Smooth muscle cell (in vitro differentiated cells): ENCODE results near the gene TUBGCP3. TPM values are rescaled to one million over a fixed set of nuclear protein-coding genes. Genes with fewer than 3 reads are reported as not detected.

ENCODE experiments used
- DNase-seq: peaks from one replicate; lab custom pipeline; 2025; ENCODE audit not compliant: unreplicated experiment; lab: John Stamatoyannopoulos, UW
- H2AFZ ChIP-seq: fragments of 200-600 bp; sonication (generic); 2 replicates; pipeline ENCODE4 v1.6.0; 2016; ENCODE audit warnings: antibody characterized with exemption, low read depth, mild to moderate bottlenecking
- H3F3A ChIP-seq: fragments of 200-600 bp; sonication (generic); 2 replicates; pipeline ENCODE4 v1.6.0; 2017; ENCODE audit warnings: antibody characterized with exemption, low read depth
- H3K27ac ChIP-seq: fragments of 200-600 bp; sonication (generic); 2 replicates; pipeline ENCODE4 v1.5.1; 2016; ENCODE audit warnings: low read depth, mild to moderate bottlenecking
- H3K27me3 ChIP-seq: fragments of 200-600 bp; sonication (generic); 2 replicates; pipeline ENCODE4 v1.6.1; 2016; ENCODE audit warnings: low read depth, mild to moderate bottlenecking
- H3K36me3 ChIP-seq: fragments of 200-600 bp; sonication (generic); 2 replicates; pipeline ENCODE4 v1.5.1; 2016; ENCODE audit warnings: low read depth
- H3K4me1 ChIP-seq: fragments of 200-600 bp; sonication (generic); 2 replicates; pipeline ENCODE4 v1.5.1; 2016; ENCODE audit warnings: low read depth
- H3K4me2 ChIP-seq: fragments of 200-600 bp; sonication (generic); 2 replicates; pipeline ENCODE4 v1.6.0; 2016; ENCODE audit warnings: mild to moderate bottlenecking
- H3K4me3 ChIP-seq: fragments of 200-600 bp; sonication (generic); 2 replicates; pipeline ENCODE4 v1.5.1; 2016; ENCODE audit warnings: mild to moderate bottlenecking
- H3K79me2 ChIP-seq: fragments of 200-600 bp; sonication (generic); 2 replicates; pipeline ENCODE4 v1.6.0; 2016; ENCODE audit warnings: low read depth, mild to moderate bottlenecking
- H3K9ac ChIP-seq: fragments of 200-600 bp; sonication (generic); 2 replicates; pipeline ENCODE4 v1.6.0; 2016; ENCODE audit warnings: low read depth
- H3K9me3 ChIP-seq: fragments of 200-600 bp; sonication (generic); replicated peaks from 2 replicates; pipeline ENCODE4 v1.5.1; 2016; ENCODE audit warnings: low read depth
- H4K20me1 ChIP-seq: fragments of 200-600 bp; sonication (generic); 2 replicates; pipeline ENCODE4 v1.6.0; 2016; ENCODE audit warnings: low read depth
- WGBS: methylation state at CpG from one replicate; pipeline ENCODE4 v1.1.7; 2016; ENCODE audit warnings: low lambda C conversion rate; 5-methylcytosine and 5-hydroxymethylcytosine counted together
- polyA plus RNA-seq: library from polyadenylated mRNA; unstranded; fragments of >200 nt; fragmentation: Nextera tagmentation; extraction: Ambion mirVana; gene quantifications from 2 replicates; pipeline ENCODE4 v1.2.1, GENCODE V29; 2016
- total RNA-seq: library from RNA; depleted of rRNA; stranded (reverse); fragments of >200 nt; gene quantifications from 2 replicates; pipeline ENCODE4 v1.2.3, GENCODE V29; 2014
- TF ChIP-seq, protein P1 (sequence below): fragments of 200-600 bp; sonication (generic); IDR thresholded peaks from 2 replicates; pipeline ENCODE4 v1.5.1; 2017; ENCODE audit warnings: borderline replicate concordance, mild to moderate bottlenecking, antibody characterized with exemption; ENCODE audit not compliant: insufficient read depth, poor library complexity, severe bottlenecking

Gene TUBGCP3
- total and polyA plus RNA-seq, 2 experiments from 2014 or later: 9.4 to 12.4 TPM

DNA sequence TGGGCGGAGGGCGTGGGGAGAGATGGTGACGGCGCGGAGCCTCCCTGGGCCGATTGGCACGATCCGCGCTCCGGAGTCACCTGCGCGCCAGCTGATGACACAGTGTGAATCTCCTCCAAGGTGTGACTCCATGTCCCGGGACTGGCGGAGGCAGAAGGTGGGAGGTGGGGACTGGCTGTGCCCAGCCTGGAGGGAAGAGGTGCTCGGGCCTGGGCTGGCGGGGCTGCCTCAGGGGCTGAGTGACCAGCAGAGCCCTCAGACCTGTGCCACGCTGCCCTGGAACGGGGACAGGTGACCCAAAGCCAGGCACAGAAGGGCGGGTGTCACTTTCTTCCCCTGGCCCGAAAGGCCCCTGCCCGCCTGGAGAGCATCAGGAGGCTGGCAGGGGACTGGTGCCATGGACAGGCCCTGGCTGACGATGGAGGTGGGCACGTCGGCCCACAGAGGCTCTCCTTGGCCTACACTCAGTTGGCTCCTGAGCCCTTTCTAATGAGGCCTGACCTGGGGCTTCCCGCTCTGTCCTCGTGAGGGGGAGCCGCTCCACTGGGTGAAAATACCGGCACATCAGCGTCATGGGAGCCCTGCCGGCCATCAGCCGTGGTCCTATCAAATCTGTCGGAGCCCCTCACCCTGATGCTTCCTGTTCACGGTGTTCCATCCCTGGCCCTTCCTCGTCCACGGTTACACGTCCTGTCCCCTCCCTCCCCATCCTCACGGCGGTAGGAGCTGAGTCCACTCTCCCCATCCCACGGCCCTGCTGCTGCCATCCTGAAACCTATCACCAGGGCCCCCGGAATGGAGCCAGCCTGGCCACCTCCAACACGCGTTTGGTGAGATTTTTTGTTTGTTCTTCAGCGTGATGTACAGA, 136.2 kb downstream of the TUBGCP3 start:
- no peak overlapping the region for H3K4me2 ChIP-seq
- DNase-seq: no peak
- no peaks in the 10 kb centered on the region for H3F3A ChIP-seq
- no peak overlapping the region for H2AFZ ChIP-seq
- no peaks in the 10 kb centered on the region for H3K27me3 ChIP-seq
- TF ChIP-seq, protein P1, sequence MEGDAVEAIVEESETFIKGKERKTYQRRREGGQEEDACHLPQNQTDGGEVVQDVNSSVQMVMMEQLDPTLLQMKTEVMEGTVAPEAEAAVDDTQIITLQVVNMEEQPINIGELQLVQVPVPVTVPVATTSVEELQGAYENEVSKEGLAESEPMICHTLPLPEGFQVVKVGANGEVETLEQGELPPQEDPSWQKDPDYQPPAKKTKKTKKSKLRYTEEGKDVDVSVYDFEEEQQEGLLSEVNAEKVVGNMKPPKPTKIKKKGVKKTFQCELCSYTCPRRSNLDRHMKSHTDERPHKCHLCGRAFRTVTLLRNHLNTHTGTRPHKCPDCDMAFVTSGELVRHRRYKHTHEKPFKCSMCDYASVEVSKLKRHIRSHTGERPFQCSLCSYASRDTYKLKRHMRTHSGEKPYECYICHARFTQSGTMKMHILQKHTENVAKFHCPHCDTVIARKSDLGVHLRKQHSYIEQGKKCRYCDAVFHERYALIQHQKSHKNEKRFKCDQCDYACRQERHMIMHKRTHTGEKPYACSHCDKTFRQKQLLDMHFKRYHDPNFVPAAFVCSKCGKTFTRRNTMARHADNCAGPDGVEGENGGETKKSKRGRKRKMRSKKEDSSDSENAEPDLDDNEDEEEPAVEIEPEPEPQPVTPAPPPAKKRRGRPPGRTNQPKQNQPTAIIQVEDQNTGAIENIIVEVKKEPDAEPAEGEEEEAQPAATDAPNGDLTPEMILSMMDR: no peak
- no peaks in the 10 kb centered on the region for H3K36me3 ChIP-seq
- 85% methylated on average over 29 of the region's 43 CpGs for WGBS
- H3K27ac ChIP-seq: no peak overlapping the region
- H4K20me1 ChIP-seq: no peaks in the 10 kb centered on the region
- no peak overlapping the region for H3K4me3 ChIP-seq
- no peaks in the 10 kb centered on the region for H3K4me1 ChIP-seq
- no peak overlapping the region for H3K9ac ChIP-seq
- H3K9me3 ChIP-seq: no peaks in the 10 kb centered on the region
- H3K79me2 ChIP-seq: no peaks in the 10 kb centered on the region

DNA sequence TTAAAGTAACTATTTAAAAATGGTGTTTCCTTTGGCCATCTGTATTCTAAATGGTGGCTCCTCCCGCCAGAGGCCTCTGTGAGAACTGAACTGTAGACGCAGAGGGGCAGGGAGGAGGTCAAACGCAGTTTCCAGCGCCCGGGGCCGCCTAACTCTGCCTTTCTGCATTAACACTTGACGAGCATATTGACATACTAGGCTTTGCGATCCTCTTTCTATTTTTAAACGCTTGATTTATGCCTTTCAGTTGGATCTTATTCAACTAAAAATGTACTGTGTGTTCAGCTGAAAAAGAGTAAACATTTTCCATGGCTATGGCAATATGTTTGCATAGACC, 137.1 kb downstream of the TUBGCP3 start:
- Histone ChIP-seq H3K9ac (no peak overlapping the region), H3K9me3 (no peaks in the 10 kb centered on the region), H3K4me3 (no peak overlapping the region), H2AFZ (no peak overlapping the region), H3K4me2 (no peak overlapping the region), H4K20me1 (no peaks in the 10 kb centered on the region), H3K4me1 (no peaks in the 10 kb centered on the region), H3F3A (no peaks in the 10 kb centered on the region), H3K79me2 (no peaks in the 10 kb centered on the region), H3K36me3 (no peaks in the 10 kb centered on the region), H3K27me3 (no peaks in the 10 kb centered on the region), H3K27ac (no peak overlapping the region)
- WGBS: 83% methylated on average over 9 of the region's 9 CpGs
- DNase-seq: no peak
- TF ChIP-seq, protein P1: no peak

DNA sequence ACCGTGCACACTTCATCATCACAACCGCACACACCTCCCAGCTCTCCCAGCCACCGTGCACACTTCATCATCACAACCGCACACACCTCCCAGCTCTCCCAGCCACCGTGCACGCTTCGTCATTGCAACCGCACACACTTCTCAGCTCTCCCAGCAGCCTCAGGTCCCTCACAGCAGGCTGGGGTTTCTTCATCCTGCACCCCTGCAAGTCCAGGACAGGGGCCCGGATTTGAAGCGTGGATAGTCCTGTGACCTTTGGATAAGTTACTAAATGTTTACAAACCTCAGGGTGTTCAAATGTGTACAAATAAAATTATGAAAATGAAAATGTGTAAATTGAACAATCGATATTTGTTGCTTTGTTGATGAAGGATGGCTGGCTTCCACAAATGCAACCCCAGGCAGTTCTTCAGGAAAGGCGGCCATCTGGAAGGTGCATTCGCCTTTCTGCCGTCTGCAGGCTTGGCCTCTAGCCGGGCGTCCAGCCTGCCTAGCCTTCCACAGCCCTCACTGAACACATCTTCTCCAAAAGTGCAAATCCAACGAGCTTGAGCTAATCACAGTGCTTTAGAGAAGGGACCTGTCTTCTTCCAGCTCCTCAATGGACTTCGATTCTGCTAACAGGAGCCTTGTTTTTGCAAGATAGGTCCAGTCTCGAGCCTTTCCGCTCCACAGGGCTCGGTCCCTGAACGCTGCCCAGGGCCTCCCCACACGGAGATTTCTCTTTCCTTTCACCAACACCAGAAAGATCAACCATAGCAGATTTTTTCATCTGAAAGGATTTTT, 137.6 kb downstream of the TUBGCP3 start:
- H3F3A ChIP-seq: no peaks in the 10 kb centered on the region
- TF ChIP-seq, protein P1: no peak
- no peaks in the 10 kb centered on the region for H3K27me3 ChIP-seq
- H3K4me3 ChIP-seq: no peak overlapping the region
- no peaks in the 10 kb centered on the region for H3K4me1 ChIP-seq
- 91% methylated on average over 21 of the region's 23 CpGs for WGBS
- H3K27ac ChIP-seq: no peak overlapping the region
- DNase-seq: no peak
- H3K4me2 ChIP-seq: no peak overlapping the region
- H3K9ac ChIP-seq: no peak overlapping the region
- no peaks in the 10 kb centered on the region for H3K9me3 ChIP-seq
- H2AFZ ChIP-seq: no peak overlapping the region
- no peaks in the 10 kb centered on the region for H3K79me2 ChIP-seq
- no peaks in the 10 kb centered on the region for H3K36me3 ChIP-seq
- no peaks in the 10 kb centered on the region for H4K20me1 ChIP-seq
